Loucy (cell line): Measurements from ENCODE around the gene MAPT.

Experiments
- H2AFZ ChIP-seq: fragments of 200-600 bp; sonication (generic); 2 replicates; pipeline ENCODE4 v1.6.0; 2016; ENCODE audit warnings: antibody characterized with exemption, mild to moderate bottlenecking, low read length, moderate library complexity
- H3F3A ChIP-seq: fragments of 200-600 bp; 2 replicates; pipeline ENCODE4 v1.6.0; 2016; ENCODE audit warnings: antibody characterized with exemption, low read depth, mild to moderate bottlenecking
- H3K27me3 ChIP-seq: fragments of 200-600 bp; sonication (generic); 2 replicates; pipeline ENCODE4 v1.6.1; 2014; ENCODE audit warnings: low read length, mild to moderate bottlenecking; ENCODE audit not compliant: insufficient read depth, poor library complexity, severe bottlenecking
- H3K36me3 ChIP-seq: fragments of 200-600 bp; sonication (generic); 2 replicates; pipeline ENCODE4 v1.6.1; 2016; ENCODE audit warnings: low read length; ENCODE audit not compliant: insufficient read depth
- H3K4me1 ChIP-seq: fragments of 200-600 bp; sonication (generic); 2 replicates; pipeline ENCODE4 v1.5.1; 2014; ENCODE audit warnings: low read length, mild to moderate bottlenecking; ENCODE audit not compliant: insufficient read depth, poor library complexity, severe bottlenecking
- H3K4me2 ChIP-seq: fragments of 200-600 bp; sonication (generic); 2 replicates; pipeline ENCODE4 v1.6.0; 2014; ENCODE audit warnings: antibody characterized with exemption, low read length, low read depth, mild to moderate bottlenecking; ENCODE audit not compliant: poor library complexity, severe bottlenecking
- H3K4me3 ChIP-seq: fragments of 200-600 bp; sonication (generic); 2 replicates; pipeline ENCODE4 v1.5.1; 2014; ENCODE audit warnings: low read length, mild to moderate bottlenecking, mixed read lengths; ENCODE audit not compliant: poor library complexity, severe bottlenecking
- H3K79me2 ChIP-seq: fragments of 200-600 bp; sonication (generic); 2 replicates; pipeline ENCODE4 v1.6.1; 2014; ENCODE audit warnings: low read length; ENCODE audit not compliant: insufficient read depth
- H3K9ac ChIP-seq: fragments of 200-600 bp; sonication (generic); 2 replicates; pipeline ENCODE4 v1.6.0; 2014; ENCODE audit warnings: mild to moderate bottlenecking, low read depth, low read length, moderate library complexity; ENCODE audit not compliant: poor library complexity, severe bottlenecking
- H3K9me2 ChIP-seq: fragments of 200-600 bp; sonication (generic); replicated peaks from 2 replicates; pipeline ENCODE4 v1.6.1; 2016; ENCODE audit warnings: low read depth, low read length, mixed read lengths
- H3K9me3 ChIP-seq: fragments of 200-600 bp; sonication (generic); 2 replicates; pipeline ENCODE4 v1.6.1; 2014; ENCODE audit warnings: mild to moderate bottlenecking, antibody characterized with exemption, low read length, low read depth; ENCODE audit not compliant: insufficient read depth
- H4K20me1 ChIP-seq: fragments of 200-600 bp; sonication (generic); 2 replicates; pipeline ENCODE4 v1.6.0; 2014; ENCODE audit warnings: antibody characterized with exemption, low read length, mild to moderate bottlenecking; ENCODE audit not compliant: insufficient read depth, poor library complexity, severe bottlenecking
- EZH2phosphoT487 ChIP-seq: fragments of 200-600 bp; IDR thresholded peaks from 2 replicates; pipeline ENCODE4 v1.6.1; 2018; ENCODE audit warnings: antibody characterized with exemption, mild to moderate bottlenecking, moderate library complexity, borderline replicate concordance
- TF ChIP-seq, protein P1 (sequence below): fragments of 200-600 bp; sonication (generic); conservative IDR thresholded peaks from 2 replicates; pipeline ENCODE4 v1.5.1; 2014; ENCODE audit warnings: mild to moderate bottlenecking, antibody characterized with exemption, low read length

MAPT gene

DNA sequence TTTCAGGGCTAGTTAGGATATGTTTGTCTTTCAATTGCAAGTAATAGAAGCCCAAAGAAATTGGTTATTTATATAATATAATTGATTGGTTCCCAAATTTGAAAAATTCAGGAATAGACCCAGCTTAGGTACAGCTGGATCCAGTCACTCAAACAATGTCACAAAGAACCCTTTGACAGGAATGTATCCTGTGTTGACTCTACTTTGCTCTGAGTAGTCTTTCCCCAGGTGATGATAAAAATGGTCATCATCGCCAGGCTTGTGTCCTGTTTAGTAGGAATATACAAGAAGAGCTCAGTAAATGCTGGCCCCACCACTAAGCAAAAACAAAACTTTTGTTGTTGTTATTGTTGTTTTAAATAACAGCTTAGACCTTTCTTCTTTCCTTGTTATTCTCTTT lies 35.0 kb downstream of the MAPT start:
- H3K9ac ChIP-seq, result no peak overlapping the region
- H3K27me3 ChIP-seq, result no peaks in the 10 kb centered on the region
- no peaks in the 10 kb centered on the region for H4K20me1 ChIP-seq
- no peaks in the 10 kb centered on the region for H3K79me2 ChIP-seq
- H2AFZ ChIP-seq, result no peak overlapping the region
- H3K9me3 ChIP-seq, result peaks cover 6% of the 10 kb centered on the region; the same call in 1 of the 2 replicates
- H3K9me2 ChIP-seq, result no peaks in the 10 kb centered on the region
- H3K4me3 ChIP-seq, result no peak overlapping the region
- no peak for TF ChIP-seq EZH2phosphoT487
- TF ChIP-seq, protein P1, sequence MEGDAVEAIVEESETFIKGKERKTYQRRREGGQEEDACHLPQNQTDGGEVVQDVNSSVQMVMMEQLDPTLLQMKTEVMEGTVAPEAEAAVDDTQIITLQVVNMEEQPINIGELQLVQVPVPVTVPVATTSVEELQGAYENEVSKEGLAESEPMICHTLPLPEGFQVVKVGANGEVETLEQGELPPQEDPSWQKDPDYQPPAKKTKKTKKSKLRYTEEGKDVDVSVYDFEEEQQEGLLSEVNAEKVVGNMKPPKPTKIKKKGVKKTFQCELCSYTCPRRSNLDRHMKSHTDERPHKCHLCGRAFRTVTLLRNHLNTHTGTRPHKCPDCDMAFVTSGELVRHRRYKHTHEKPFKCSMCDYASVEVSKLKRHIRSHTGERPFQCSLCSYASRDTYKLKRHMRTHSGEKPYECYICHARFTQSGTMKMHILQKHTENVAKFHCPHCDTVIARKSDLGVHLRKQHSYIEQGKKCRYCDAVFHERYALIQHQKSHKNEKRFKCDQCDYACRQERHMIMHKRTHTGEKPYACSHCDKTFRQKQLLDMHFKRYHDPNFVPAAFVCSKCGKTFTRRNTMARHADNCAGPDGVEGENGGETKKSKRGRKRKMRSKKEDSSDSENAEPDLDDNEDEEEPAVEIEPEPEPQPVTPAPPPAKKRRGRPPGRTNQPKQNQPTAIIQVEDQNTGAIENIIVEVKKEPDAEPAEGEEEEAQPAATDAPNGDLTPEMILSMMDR, result no peak
- H3K4me2 ChIP-seq, result no peak overlapping the region
- no peaks in the 10 kb centered on the region for H3K36me3 ChIP-seq
- H3K4me1 ChIP-seq, result no peaks in the 10 kb centered on the region
- H3F3A ChIP-seq, result no peaks in the 10 kb centered on the region

DNA sequence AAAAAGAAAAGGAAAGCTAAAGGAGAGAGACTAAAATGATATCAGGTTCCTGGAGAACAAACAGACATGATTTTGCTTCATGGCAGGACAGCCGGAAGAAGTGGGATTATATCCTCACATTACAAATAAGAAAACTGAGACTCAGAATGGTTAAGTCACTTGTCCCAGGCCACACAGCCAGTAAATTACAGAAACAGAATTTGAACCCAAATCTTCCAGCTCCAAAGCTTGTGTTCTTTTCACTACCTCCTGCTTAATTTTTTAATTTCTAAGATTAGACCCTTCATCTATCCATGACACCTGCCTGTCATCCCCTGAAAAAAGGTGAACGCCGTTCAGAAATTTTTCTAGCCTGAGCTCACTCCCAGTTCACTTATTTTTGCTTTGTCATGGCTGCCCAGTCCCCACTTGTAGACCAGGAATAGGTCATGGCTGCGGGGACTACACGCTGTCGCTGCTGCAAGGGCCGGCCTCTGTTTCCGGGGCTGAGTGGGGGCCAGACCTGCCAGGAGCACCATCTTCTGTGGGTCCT lies 36.1 kb downstream of the MAPT start:
- H3K9me3 ChIP-seq, result peaks cover 6% of the 10 kb centered on the region; the same call in 1 of the 2 replicates
- no peak overlapping the region for H3K9ac ChIP-seq
- no peaks in the 10 kb centered on the region for H3K79me2 ChIP-seq
- H2AFZ ChIP-seq, result no peak overlapping the region
- TF ChIP-seq, protein P1, result no peak
- no peaks in the 10 kb centered on the region for H3F3A ChIP-seq
- no peaks in the 10 kb centered on the region for H4K20me1 ChIP-seq
- no peak overlapping the region for H3K4me3 ChIP-seq
- H3K4me2 ChIP-seq, result no peak overlapping the region
- no peaks in the 10 kb centered on the region for H3K36me3 ChIP-seq
- no peaks in the 10 kb centered on the region for H3K27me3 ChIP-seq
- H3K9me2 ChIP-seq, result no peaks in the 10 kb centered on the region
- H3K4me1 ChIP-seq, result no peaks in the 10 kb centered on the region

DNA sequence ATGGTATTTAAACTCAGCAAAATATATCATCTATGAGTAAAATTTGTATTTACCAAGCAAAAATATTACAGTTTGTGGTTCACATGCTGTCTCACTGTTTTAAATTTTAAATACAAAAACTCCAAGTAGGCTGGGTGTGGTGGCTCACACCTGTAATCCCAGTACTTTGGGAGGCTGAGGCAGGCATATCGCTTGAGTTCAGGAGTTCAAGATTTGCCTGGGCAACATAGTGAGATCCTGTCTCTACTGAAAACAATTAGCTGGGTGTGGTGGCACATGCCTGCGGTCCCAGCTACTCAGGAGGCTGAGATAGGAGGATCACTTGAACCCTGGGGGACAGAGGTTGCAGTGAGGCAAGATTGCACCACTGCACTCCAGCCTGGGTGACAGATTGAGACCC lies 37.3 kb downstream of the MAPT start:
- Histone ChIP-seq H2AFZ (no peak overlapping the region), H3F3A (no peaks in the 10 kb centered on the region), H3K4me2 (no peak overlapping the region), H3K4me1 (no peaks in the 10 kb centered on the region), H4K20me1 (no peaks in the 10 kb centered on the region), H3K36me3 (no peaks in the 10 kb centered on the region), H3K4me3 (no peak overlapping the region), H3K9me3 (peaks cover 6% of the 10 kb centered on the region; the same call in 1 of the 2 replicates), H3K9ac (no peak overlapping the region), H3K79me2 (no peaks in the 10 kb centered on the region), H3K9me2 (no peaks in the 10 kb centered on the region), H3K27me3 (no peaks in the 10 kb centered on the region)
- no peak for TF ChIP-seq EZH2phosphoT487
- TF ChIP-seq, protein P1, result no peak
